ENCODE measurements around the gene RCC1. TPM values are rescaled to one million over a fixed set of nuclear protein-coding genes. Genes with fewer than 3 reads are reported as not detected.

The RCC1 gene
- total RNA-seq, 4 donors from 2014 or later: 5.8 to 21.6 (median 12.7) TPM

DNA sequence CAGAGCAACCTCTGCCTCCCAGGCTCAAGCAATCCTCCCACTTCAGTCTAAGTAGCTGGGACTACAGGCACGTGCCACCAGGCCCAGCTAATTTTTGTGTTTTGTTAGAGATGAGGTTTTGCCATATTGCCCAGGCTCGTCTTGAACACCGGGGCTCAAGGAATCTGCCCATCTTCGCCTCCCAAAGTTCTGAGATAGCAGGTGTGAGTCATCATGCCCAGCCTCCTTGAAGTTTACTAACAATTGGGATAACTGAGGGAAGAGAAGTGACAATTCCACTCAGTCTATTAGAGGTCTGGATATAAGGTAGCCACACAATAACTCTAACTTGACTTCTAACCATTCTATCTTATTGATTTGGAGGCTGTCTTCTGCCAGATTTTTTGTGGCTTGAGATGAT, 6.3 kb upstream of the RCC1 start:
- H3K27ac ChIP-seq: no peak overlapping the region
- H3K9me3 ChIP-seq: no peaks in the 10 kb centered on the region
- peaks cover 5 to 58% of the 10 kb centered on the region in 2 donors for H3K36me3 ChIP-seq
- TF ChIP-seq POLR2AphosphoS5 (IDR thresholded peaks at IDR 0.05) (no peak), EP300 (IDR thresholded peaks at IDR 0.05) (no peak), POLR2A (IDR thresholded peaks at IDR 0.05) (no peak), CTCF (IDR thresholded peaks at IDR 0.05) (no peak)
- H3K4me3 ChIP-seq: no peak overlapping the region
- H3K4me1 ChIP-seq: no peaks in the 10 kb centered on the region
- WGBS, 2 donors (ENCODE audit: low coverage in 1 of 2): 33% methylated on average over 1 of the region's 4 CpGs; no CpG with 5 or more reads in 1 of the 2 donors
- ATAC-seq: no peak
- no peaks in the 10 kb centered on the region for H3K27me3 ChIP-seq

DNA sequence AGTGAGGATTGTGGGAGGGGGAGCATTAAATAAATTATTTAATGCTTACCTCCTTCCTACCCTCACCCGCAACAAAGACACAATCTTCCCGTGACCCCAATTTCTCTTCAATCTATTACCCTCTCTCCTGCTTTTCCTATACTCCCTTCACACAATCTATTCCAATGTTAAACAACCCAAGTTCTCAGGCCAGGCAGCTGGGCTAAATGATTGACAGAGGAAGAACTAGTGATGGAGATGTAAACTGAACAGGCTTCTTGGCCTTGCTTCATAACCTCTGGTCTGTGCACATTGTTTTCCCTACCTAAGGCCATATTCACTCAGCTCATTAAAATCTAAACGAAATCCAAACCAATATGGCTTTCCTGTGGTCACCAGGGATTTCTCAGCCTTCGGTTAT, 3.9 kb upstream of the RCC1 start:
- no peak overlapping the region for H3K4me3 ChIP-seq
- 64 to 75% methylated on average over 4 of the region's 4 CpGs for WGBS, 2 donors (ENCODE audit: low coverage in 1 of 2)

GRCh38 chr1:28503117-28503516, 2.7 kb upstream of the RCC1 start:
- Histone ChIP-seq H3K4me1 (peaks cover 0 to 25% (median 10%) of the 10 kb centered on the region in 3 donors), H3K4me3 (no peak overlapping the region), H3K36me3 (peaks cover 0 to 27% of the 10 kb centered on the region in 2 donors), H3K9me3 (no peaks in the 10 kb centered on the region), H3K27ac (no peak overlapping the region), H3K27me3 (no peaks in the 10 kb centered on the region)
- 69 to 81% methylated on average over 3 of the region's 3 CpGs for WGBS, 2 donors (ENCODE audit: low coverage in 1 of 2)
- ATAC-seq: no peak
- TF ChIP-seq EP300 (IDR thresholded peaks at IDR 0.05) (no peak), POLR2A (IDR thresholded peaks at IDR 0.05) (no peak), POLR2AphosphoS5 (IDR thresholded peaks at IDR 0.05) (no peak), CTCF (IDR thresholded peaks at IDR 0.05) (no peak)

More for the DNA sequence above, 3.9 kb upstream of the RCC1 start:
- H3K27me3 ChIP-seq: no peaks in the 10 kb centered on the region
- H3K9me3 ChIP-seq: no peaks in the 10 kb centered on the region
- TF ChIP-seq EP300 (IDR thresholded peaks at IDR 0.05): no peak
- TF ChIP-seq CTCF (IDR thresholded peaks at IDR 0.05): no peak
- TF ChIP-seq POLR2AphosphoS5 (IDR thresholded peaks at IDR 0.05): no peak
- TF ChIP-seq POLR2A (IDR thresholded peaks at IDR 0.05): no peak
- no peak overlapping the region for H3K27ac ChIP-seq
- H3K4me1 ChIP-seq: peaks cover 0 to 13% (median 0%) of the 10 kb centered on the region in 3 donors
- no peak for ATAC-seq
- peaks cover under 1 to 34% of the 10 kb centered on the region in 2 donors for H3K36me3 ChIP-seq

GRCh38 chr1:28506907-28507246, 1.0 kb downstream of the RCC1 start:
- no peak for TF ChIP-seq POLR2AphosphoS5 (IDR thresholded peaks at IDR 0.05)
- no peak for TF ChIP-seq CTCF (IDR thresholded peaks at IDR 0.05)
- TF ChIP-seq EP300 (IDR thresholded peaks at IDR 0.05): no peak
- no peak for TF ChIP-seq POLR2A (IDR thresholded peaks at IDR 0.05)
- no peak for ATAC-seq
- Histone ChIP-seq H3K36me3 (peaks cover 0 to 43% of the 10 kb centered on the region in 2 donors), H3K4me1 (peaks cover 4 to 62% (median 33%) of the 10 kb centered on the region in 3 donors), H3K27ac (peak overlapping the region; percentile 86 to 90 (median 89)), H3K4me3 (peak overlapping the region; percentile 74 to 83), H3K9me3 (no peaks in the 10 kb centered on the region), H3K27me3 (no peaks in the 10 kb centered on the region)
- WGBS, 2 donors (ENCODE audit: low coverage in 1 of 2): 0 to 4% methylated on average over 9 to 14 of the region's 14 CpGs

DNA sequence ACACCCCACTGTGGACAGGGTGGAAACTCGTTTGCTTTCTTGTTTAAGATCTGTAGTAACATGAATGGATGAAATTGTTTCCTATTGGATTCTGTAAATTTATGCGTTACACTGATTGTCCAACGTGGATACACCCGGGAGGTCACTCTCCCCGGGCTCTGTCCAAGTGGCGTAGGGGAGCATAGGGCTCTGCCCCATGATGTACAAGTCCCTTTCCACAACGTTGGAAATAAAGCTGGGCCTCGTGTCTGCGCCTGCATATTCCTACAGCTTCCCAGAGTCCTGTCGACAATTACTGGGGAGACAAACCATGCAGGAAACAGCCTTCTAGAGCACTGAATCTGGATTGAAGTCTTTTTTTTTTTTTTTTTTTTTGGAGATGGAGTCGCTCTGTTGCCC, 1.4 kb downstream of the RCC1 start:
- 3 to 8% methylated on average over 8 to 9 of the region's 11 CpGs for WGBS, 2 donors (ENCODE audit: low coverage in 1 of 2)
- Histone ChIP-seq H3K9me3 (no peaks in the 10 kb centered on the region), H3K27ac (peak overlapping the region; percentile 86 to 90 (median 89)), H3K4me1 (peaks cover 4 to 66% (median 33%) of the 10 kb centered on the region in 3 donors), H3K27me3 (no peaks in the 10 kb centered on the region), H3K4me3 (peak overlapping the region; percentile 74 to 83), H3K36me3 (peaks cover 0 to 46% of the 10 kb centered on the region in 2 donors)
- TF ChIP-seq CTCF (IDR thresholded peaks at IDR 0.05) (no peak), POLR2A (IDR thresholded peaks at IDR 0.05) (no peak), POLR2AphosphoS5 (IDR thresholded peaks at IDR 0.05) (no peak)
- ATAC-seq: no peak
